ENCODE results near the gene MICU2.

- TF ChIP-seq POLR2A (IDR thresholded peaks at IDR 0.05; ENCODE audit: low read depth) (no peak), EP300 (IDR thresholded peaks at IDR 0.05) (no peak)
Measured at GRCh38 chr13:21461131-21461530, 142.8 kb downstream of the MICU2 start.
